PC-3 (cell line): Measurements from ENCODE around the gene CCDC187. TPM values are rescaled to one million over a fixed set of nuclear protein-coding genes. Genes with fewer than 3 reads are reported as not detected.
"Not testable (repeated sequence)": the region's sequence is repeated elsewhere in the genome, so short reads cannot be mapped to it uniquely, and the experiment has no call there.

Source experiments
- ATAC-seq: fragments of 200-7000 bp; cut with Tn5 transposase; 2 replicates; pipeline ENCODE4 v1.9.1; 2020; ENCODE audit warnings: mild to moderate bottlenecking, moderate library complexity
- BruUV-seq: library from RNA; stranded (reverse); fragments of 400-500 nt; replicated peaks from 2 replicates; lab custom pipeline; 2021; lab: Mats Ljungman, UMichigan
- CTCF ChIA-PET: fragments of 300-600 bp; sonication (Branson Sonifier 250); formaldehyde crosslinking; loops from one replicate; lab custom pipeline; 2022; ENCODE audit warnings: antibody characterized with exemption; lab: Charles Lee
- POLR2A ChIA-PET: fragments of 300-600 bp; sonication (Branson Sonifier 250); formaldehyde crosslinking; loops from one replicate; lab custom pipeline; 2022; ENCODE audit warnings: antibody characterized with exemption; ENCODE audit not compliant: unreplicated experiment; lab: Charles Lee
- DNase-seq: peaks from one replicate; pipeline ENCODE4 v3.0.0-alpha.2; 2015
- H2AFZ ChIP-seq: fragments of 300-600 bp; sonication (generic); 2 replicates; pipeline ENCODE4 v1.6.0; 2016; ENCODE audit warnings: antibody characterized with exemption, low read length
- H3F3A ChIP-seq: fragments of 300-600 bp; sonication (generic); one replicate; pipeline ENCODE4 v1.6.0; 2017; ENCODE audit warnings: antibody characterized with exemption, low read length, control low read depth, mild to moderate bottlenecking; ENCODE audit not compliant: unreplicated experiment
- H3K27ac ChIP-seq: fragments of 300-600 bp; sonication (generic); 2 replicates; pipeline ENCODE4 v1.5.1; 2016; ENCODE audit warnings: mild to moderate bottlenecking, low read length
- H3K27me3 ChIP-seq: fragments of 300-600 bp; sonication (generic); 2 replicates; pipeline ENCODE4 v1.6.1; 2016; ENCODE audit warnings: low read length, mixed read lengths
- H3K36me3 ChIP-seq: fragments of 300-600 bp; sonication (generic); 2 replicates; pipeline ENCODE4 v1.6.1; 2016; ENCODE audit warnings: low read depth, mixed run types, low read length, mixed read lengths
- H3K4me1 ChIP-seq: fragments of 300-600 bp; sonication (generic); 2 replicates; pipeline ENCODE4 v1.5.1; 2016; ENCODE audit warnings: low read length; ENCODE audit not compliant: insufficient read depth
- H3K4me2 ChIP-seq: fragments of 300-600 bp; sonication (generic); 2 replicates; pipeline ENCODE4 v1.6.0; 2016; ENCODE audit warnings: low read length
- H3K4me3 ChIP-seq: fragments of 300-600 bp; sonication (generic); 2 replicates; pipeline ENCODE4 v1.5.1; 2016; ENCODE audit warnings: mild to moderate bottlenecking, low read length, mixed read lengths
- H3K79me2 ChIP-seq: fragments of 300-600 bp; sonication (generic); 2 replicates; pipeline ENCODE4 v1.6.1; 2017; ENCODE audit warnings: low read length, mixed read lengths
- H3K9ac ChIP-seq: fragments of 300-600 bp; sonication (generic); 2 replicates; pipeline ENCODE4 v1.6.0; 2016; ENCODE audit warnings: mild to moderate bottlenecking, low read length
- H3K9me2 ChIP-seq: fragments of 300-600 bp; sonication (generic); replicated peaks from 2 replicates; pipeline ENCODE4 v1.6.1; 2016; ENCODE audit warnings: mixed run types, low read length, mixed read lengths
- H3K9me3 ChIP-seq: fragments of 300-600 bp; sonication (generic); 2 replicates; pipeline ENCODE4 v1.6.1; 2016; ENCODE audit warnings: low read length, mixed read lengths
- H4K20me1 ChIP-seq: fragments of 300-600 bp; sonication (generic); 2 replicates; pipeline ENCODE4 v1.6.1; 2016; ENCODE audit warnings: low read length, mixed read lengths
- EZH2 ChIP-seq: fragments of 300-600 bp; sonication (generic); IDR thresholded peaks from one replicate; pipeline ENCODE4 v1.6.1; 2017; ENCODE audit warnings: antibody characterized with exemption, mild to moderate bottlenecking, low read length; ENCODE audit not compliant: unreplicated experiment
- EZH2phosphoT487 ChIP-seq: fragments of 300-600 bp; sonication (generic); IDR thresholded peaks from 2 replicates; pipeline ENCODE4 v1.6.1; 2018; ENCODE audit warnings: mild to moderate bottlenecking, antibody characterized with exemption, low read length, borderline replicate concordance
- intact Hi-C: fragments of 100-400 bp; cut with micrococcal nuclease; formaldehyde crosslinking; loops from 2 replicates; pipeline ENCODE4 v1.9.0; 2023
- total RNA-seq: library from RNA; depleted of rRNA; stranded (reverse); fragments of >200 nt; gene quantifications from 2 replicates; pipeline ENCODE4 v1.2.3, GENCODE V29; 2014
- TF ChIP-seq, protein P1 (sequence below): fragments of 300-600 bp; sonication (generic); conservative IDR thresholded peaks from 2 replicates; pipeline ENCODE4 v1.5.1; 2017; ENCODE audit warnings: antibody characterized with exemption, low read depth, mild to moderate bottlenecking, low read length

The CCDC187 gene
- total RNA-seq, 1 experiment from 2014 or later = 0.04 TPM

DNA sequence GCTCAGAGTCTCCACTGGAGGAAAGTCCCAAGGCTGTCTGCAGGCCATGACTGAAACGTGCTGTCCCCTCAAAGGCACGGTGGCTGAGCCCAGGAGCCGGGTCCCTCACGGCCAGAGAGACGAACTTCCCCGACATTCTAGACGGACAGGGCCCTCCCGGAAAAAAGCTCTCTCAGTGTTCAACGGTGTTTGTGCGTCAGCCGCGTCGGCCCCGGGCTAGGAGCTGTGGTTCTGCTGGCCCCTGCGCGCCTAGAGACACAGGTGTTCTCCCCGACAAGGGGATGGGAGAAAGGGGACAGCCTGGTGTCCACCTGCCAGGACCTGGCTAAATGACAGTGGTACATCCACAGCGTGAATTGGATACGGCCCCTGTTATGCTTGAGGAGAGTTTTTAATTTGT, 17.7 kb upstream of the CCDC187 start:
- CTCF ChIA-PET = no interaction called here
- Histone ChIP-seq H3K9me2 (no peaks in the 10 kb centered on the region), H3K4me1 (no peaks in the 10 kb centered on the region), H3K9me3 (no peaks in the 10 kb centered on the region), H2AFZ (no peak overlapping the region), H3K79me2 (no peaks in the 10 kb centered on the region), H3F3A (no peaks in the 10 kb centered on the region), H4K20me1 (no peaks in the 10 kb centered on the region), H3K27ac (no peak overlapping the region), H3K36me3 (no peaks in the 10 kb centered on the region), H3K27me3 (no peaks in the 10 kb centered on the region), H3K4me3 (no peak overlapping the region), H3K4me2 (no peak overlapping the region), H3K9ac (no peak overlapping the region)
- BruUV-seq = no TSS peak
- intact Hi-C loops = no loop called here
- no peak for DNase-seq
- no peak for ATAC-seq
- TF ChIP-seq, protein P1, sequence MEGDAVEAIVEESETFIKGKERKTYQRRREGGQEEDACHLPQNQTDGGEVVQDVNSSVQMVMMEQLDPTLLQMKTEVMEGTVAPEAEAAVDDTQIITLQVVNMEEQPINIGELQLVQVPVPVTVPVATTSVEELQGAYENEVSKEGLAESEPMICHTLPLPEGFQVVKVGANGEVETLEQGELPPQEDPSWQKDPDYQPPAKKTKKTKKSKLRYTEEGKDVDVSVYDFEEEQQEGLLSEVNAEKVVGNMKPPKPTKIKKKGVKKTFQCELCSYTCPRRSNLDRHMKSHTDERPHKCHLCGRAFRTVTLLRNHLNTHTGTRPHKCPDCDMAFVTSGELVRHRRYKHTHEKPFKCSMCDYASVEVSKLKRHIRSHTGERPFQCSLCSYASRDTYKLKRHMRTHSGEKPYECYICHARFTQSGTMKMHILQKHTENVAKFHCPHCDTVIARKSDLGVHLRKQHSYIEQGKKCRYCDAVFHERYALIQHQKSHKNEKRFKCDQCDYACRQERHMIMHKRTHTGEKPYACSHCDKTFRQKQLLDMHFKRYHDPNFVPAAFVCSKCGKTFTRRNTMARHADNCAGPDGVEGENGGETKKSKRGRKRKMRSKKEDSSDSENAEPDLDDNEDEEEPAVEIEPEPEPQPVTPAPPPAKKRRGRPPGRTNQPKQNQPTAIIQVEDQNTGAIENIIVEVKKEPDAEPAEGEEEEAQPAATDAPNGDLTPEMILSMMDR = no peak
- TF ChIP-seq EZH2phosphoT487 (no peak), EZH2 (no peak)
- POLR2A ChIA-PET = no interaction called here

DNA sequence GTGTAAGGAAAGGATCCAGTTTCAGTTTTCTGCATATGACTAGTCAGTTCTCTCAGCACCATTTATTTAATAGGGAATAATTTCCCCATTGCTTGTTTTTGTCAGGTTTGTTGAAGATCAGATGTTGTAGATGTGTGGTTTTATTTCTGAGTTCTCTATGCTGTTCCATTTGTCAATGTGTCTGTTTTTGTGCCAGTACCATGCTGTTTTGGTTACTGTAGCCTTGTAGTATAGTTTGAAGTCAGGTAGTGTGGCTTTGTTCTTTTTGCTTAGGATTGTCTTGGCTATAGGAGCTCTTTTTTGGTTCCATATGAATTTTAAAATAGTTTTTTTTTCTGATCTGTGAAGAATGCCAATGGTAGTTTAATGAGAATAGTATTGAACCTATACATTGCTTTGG, 17.1 kb upstream of the CCDC187 start:
- H3K9me3 ChIP-seq, ATAC-seq, intact Hi-C loops, BruUV-seq, H3K27ac ChIP-seq, H3K4me3 ChIP-seq, POLR2A ChIA-PET, H3K27me3 ChIP-seq, H3K79me2 ChIP-seq, H2AFZ ChIP-seq, DNase-seq, H3K9me2 ChIP-seq, H3F3A ChIP-seq, H3K4me2 ChIP-seq, CTCF ChIA-PET, H3K9ac ChIP-seq, H3K36me3 ChIP-seq, H4K20me1 ChIP-seq, H3K4me1 ChIP-seq: not testable (repeated sequence)

DNA sequence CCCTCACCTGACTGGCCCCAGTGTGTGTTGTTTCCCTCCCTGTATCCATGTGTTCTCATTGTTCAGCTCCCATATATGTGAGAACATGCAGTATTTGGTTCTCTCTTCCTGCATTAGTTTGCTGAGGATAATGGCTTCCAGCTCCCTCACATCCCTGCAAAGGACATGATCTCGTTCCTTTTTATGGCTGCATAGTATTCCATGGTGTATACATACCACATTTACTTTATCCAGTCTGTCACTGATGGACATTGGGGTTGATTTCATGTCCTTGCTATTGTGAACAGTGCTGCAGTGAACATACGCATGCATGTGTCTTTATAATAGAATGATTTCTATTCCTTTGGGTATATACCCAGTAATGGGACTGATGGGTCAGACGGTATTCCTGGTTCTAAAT, 16.1 kb upstream of the CCDC187 start:
- H3K27ac ChIP-seq, ATAC-seq, CTCF ChIA-PET, POLR2A ChIA-PET, H3K9me3 ChIP-seq, H3K4me2 ChIP-seq, BruUV-seq, H3K27me3 ChIP-seq, H3K79me2 ChIP-seq, H3K36me3 ChIP-seq, H3K4me3 ChIP-seq, H3F3A ChIP-seq, DNase-seq, H3K9me2 ChIP-seq, H2AFZ ChIP-seq, intact Hi-C loops, H3K9ac ChIP-seq, H4K20me1 ChIP-seq, H3K4me1 ChIP-seq: not testable (repeated sequence)

DNA sequence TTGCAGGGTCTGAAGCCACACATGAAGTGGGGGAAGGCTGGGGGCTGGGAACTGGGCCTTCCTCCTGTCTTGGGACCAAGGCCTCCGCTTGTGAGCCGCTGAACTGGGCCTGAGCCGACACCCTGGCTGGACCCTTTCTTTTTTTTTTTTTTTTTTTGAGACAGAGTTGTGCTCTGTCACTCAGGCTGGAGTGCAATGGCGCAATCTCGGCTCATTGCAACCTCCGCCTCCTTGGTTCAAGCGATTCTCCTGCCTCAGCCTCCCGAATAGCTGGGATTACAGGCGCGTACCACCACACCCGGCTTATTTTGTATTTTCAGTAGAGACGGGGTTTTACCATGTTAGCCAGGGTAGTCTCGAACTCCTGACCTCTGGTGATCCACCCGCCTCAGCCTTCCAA, 15.3 kb upstream of the CCDC187 start:
- H3K4me1 ChIP-seq, H3K9me3 ChIP-seq, ATAC-seq, CTCF ChIA-PET, DNase-seq, H3K36me3 ChIP-seq, H3F3A ChIP-seq, H2AFZ ChIP-seq, H3K79me2 ChIP-seq, H3K4me3 ChIP-seq, H3K4me2 ChIP-seq, H3K9me2 ChIP-seq, BruUV-seq, POLR2A ChIA-PET, H4K20me1 ChIP-seq, intact Hi-C loops, H3K27ac ChIP-seq, H3K27me3 ChIP-seq, H3K9ac ChIP-seq: not testable (repeated sequence)
